Measurements from ENCODE around the gene CUX1.
A peak's percentile ranks its signal among the peaks of the same experiment; 100 is the strongest.

The CUX1 gene

DNA sequence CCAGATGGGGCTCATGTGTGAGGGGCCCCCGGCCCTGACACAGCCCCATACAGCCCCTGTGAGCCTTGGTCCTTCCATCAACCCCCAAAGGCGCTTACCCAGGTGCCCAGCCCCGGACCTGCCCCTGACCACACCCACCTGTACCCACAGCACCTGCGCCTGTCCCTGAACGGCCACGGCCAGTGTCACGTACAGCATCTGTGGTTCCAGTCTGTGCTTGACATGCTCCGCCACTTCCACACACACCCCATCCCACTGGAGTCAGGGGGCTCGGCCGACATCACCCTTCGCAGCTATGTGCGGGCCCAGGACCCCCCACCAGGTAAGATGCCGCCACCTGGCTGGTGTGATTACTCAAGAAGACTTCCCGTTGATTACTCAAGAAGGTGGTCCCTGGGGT lies 502.8 kb downstream of the CUX1 start:
- no peak overlapping the region for H3K4me3 ChIP-seq (ENCODE audit: low read depth, low read length)
- TF ChIP-seq ZNF155 (tag by site-specific recombination; IDR thresholded peaks at IDR 0.05): no peak
- TF ChIP-seq ZNF23 (tag by site-specific recombination; IDR thresholded peaks at IDR 0.05; ENCODE audit: borderline replicate concordance): no peak
- TF ChIP-seq ZFP69B (tag by site-specific recombination; IDR thresholded peaks at IDR 0.05): no peak
- TF ChIP-seq, protein P1, sequence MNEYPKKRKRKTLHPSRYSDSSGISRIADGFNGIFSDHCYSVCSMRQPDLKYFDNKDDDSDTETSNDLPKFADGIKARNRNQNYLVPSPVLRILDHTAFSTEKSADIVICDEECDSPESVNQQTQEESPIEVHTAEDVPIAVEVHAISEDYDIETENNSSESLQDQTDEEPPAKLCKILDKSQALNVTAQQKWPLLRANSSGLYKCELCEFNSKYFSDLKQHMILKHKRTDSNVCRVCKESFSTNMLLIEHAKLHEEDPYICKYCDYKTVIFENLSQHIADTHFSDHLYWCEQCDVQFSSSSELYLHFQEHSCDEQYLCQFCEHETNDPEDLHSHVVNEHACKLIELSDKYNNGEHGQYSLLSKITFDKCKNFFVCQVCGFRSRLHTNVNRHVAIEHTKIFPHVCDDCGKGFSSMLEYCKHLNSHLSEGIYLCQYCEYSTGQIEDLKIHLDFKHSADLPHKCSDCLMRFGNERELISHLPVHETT (tag by site-specific recombination; IDR thresholded peaks at IDR 0.05): no peak
- no peak for TF ChIP-seq ZNF433 (tag by site-specific recombination; IDR thresholded peaks at IDR 0.05; ENCODE audit: low read depth)
- no peak for TF ChIP-seq ZNF324 (tag by site-specific recombination; IDR thresholded peaks at IDR 0.05)
- ChIA-PET POLR2A (no interaction called here), CTCF (no interaction called here)
- H3K36me3 ChIP-seq (ENCODE audit: control insufficient read depth in 2 of 2, insufficient read depth in 1 of 2, low read length in 2 of 2): no peaks in the 10 kb centered on the region; a peak in 1 of 3 replicates
- no peaks in the 10 kb centered on the region for H3K4me1 ChIP-seq (ENCODE audit: control insufficient read depth, insufficient read depth, low read length)
- no peaks in the 10 kb centered on the region for H3K9me3 ChIP-seq (ENCODE audit: control insufficient read depth, insufficient read depth, low read depth, low read length)
- no peak overlapping the region for H3K27ac ChIP-seq (ENCODE audit: extremely low read depth, low read depth, low read length)

DNA sequence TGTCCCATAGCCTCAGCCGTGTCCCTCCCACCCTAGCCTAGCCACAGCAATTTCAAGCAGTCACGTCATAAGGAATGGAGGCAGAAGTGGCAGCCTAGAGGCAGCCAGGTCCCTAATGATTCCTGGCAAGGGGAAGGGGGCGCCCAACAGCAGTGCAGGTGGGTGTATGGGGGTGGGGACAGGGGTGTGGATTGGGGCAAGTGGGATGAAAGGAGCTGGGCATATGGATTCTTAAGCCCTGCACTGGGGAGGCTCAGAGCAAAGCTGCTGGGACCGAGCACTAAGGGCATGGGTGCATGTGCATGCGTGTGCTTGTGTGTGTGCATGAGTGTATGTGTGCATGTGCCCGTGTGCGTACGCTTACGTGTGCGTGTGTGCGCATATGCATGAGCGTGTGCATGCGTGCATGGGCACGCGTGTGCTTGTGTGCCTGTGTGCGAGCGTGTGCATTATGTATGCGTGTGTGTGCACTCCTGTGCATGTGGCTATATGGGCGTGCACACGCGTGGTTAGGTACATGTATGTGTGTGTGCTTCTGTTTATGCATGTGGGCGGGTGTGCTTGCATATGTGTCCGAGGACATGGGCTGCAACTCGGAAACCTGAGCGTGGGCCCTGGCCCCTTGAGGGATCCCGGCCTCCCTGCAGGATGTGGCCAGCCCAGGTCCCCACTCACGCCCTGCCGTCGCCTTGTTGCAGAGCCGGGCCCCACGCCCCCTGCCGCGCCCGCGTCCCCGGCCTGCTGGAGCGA lies 503.4 kb downstream of the CUX1 start:
- no peak overlapping the region for H3K4me3 ChIP-seq (ENCODE audit: low read depth, low read length)
- H3K27ac ChIP-seq (ENCODE audit: extremely low read depth, low read depth, low read length): no peak overlapping the region
- TF ChIP-seq ZNF175 (tag by site-specific recombination; IDR thresholded peaks at IDR 0.05): no peak
- TF ChIP-seq MZF1 (tag by site-specific recombination; IDR thresholded peaks at IDR 0.05; ENCODE audit: borderline replicate concordance): no peak
- TF ChIP-seq, protein P2, sequence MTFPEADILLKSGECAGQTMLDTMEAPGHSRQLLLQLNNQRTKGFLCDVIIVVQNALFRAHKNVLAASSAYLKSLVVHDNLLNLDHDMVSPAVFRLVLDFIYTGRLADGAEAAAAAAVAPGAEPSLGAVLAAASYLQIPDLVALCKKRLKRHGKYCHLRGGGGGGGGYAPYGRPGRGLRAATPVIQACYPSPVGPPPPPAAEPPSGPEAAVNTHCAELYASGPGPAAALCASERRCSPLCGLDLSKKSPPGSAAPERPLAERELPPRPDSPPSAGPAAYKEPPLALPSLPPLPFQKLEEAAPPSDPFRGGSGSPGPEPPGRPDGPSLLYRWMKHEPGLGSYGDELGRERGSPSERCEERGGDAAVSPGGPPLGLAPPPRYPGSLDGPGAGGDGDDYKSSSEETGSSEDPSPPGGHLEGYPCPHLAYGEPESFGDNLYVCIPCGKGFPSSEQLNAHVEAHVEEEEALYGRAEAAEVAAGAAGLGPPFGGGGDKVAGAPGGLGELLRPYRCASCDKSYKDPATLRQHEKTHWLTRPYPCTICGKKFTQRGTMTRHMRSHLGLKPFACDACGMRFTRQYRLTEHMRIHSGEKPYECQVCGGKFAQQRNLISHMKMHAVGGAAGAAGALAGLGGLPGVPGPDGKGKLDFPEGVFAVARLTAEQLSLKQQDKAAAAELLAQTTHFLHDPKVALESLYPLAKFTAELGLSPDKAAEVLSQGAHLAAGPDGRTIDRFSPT (tag by site-specific recombination; IDR thresholded peaks at IDR 0.05): no peak
- no peak for TF ChIP-seq TCF7L2 (IDR thresholded peaks at IDR 0.05; ENCODE audit: borderline replicate concordance, low read depth, low read length)
- TF ChIP-seq ZFHX2 (tag by site-specific recombination; conservative IDR thresholded peaks at IDR 0.05): 0 out of 2 replicates have a peak, but pooled peaks have one; percentile 31
- TF ChIP-seq, protein P3, sequence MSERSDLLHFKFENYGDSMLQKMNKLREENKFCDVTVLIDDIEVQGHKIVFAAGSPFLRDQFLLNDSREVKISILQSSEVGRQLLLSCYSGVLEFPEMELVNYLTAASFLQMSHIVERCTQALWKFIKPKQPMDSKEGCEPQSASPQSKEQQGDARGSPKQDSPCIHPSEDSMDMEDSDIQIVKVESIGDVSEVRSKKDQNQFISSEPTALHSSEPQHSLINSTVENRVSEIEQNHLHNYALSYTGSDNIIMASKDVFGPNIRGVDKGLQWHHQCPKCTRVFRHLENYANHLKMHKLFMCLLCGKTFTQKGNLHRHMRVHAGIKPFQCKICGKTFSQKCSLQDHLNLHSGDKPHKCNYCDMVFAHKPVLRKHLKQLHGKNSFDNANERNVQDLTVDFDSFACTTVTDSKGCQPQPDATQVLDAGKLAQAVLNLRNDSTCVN (tag by site-specific recombination; optimal IDR thresholded peaks at IDR 0.05): peak; percentile 18
- TF ChIP-seq EGR2 (tag by site-specific recombination; IDR thresholded peaks at IDR 0.05; ENCODE audit: low read depth): 0 out of 2 replicates have a peak, but pooled peaks have one; percentile 27
- ChIA-PET POLR2A (no interaction called here), CTCF (no interaction called here)
- no peaks in the 10 kb centered on the region for H3K4me1 ChIP-seq (ENCODE audit: control insufficient read depth, insufficient read depth, low read length)
- H3K9me3 ChIP-seq (ENCODE audit: control insufficient read depth, insufficient read depth, low read depth, low read length): no peaks in the 10 kb centered on the region
- H3K36me3 ChIP-seq (ENCODE audit: control insufficient read depth in 2 of 2, insufficient read depth in 1 of 2, low read length in 2 of 2): no peaks in the 10 kb centered on the region; a peak in 1 of 3 replicates

DNA sequence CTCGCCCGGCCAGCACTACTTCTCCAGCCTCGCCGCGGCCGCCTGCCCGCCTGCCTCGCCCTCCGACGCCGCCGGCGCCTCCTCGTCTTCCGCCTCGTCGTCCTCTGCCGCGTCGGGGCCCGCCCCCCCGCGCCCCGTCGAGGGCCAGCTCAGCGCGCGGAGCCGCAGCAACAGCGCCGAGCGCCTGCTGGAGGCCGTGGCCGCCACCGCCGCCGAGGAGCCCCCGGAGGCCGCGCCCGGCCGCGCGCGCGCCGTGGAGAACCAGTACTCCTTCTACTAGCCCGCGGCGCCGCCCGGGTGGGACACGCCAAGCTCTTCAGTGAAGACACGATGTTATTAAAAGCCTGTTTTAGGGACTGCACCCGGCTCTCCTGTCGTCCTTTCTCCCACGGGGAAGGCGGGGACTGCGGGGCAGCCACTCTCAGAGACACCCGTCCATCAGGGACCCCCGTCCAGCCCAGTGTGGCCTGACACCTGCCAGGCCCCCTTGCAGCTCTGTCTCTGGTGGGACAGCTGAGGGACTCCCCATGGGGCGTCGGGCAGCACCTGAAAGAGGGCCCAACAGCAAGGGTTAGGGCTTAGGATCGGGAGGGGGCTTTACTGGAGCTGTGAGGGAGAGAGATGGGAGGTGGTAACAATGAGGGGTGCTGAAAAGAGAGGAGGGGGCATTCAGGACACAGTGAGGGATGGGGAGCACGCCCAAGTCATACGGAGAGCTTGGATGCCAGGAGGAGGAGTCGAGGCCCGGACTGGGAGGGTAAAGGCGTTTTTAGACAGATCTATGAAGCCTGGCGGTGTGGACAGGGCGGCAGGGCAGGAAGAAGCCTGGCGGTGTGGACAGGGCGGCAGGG lies 504.1 kb downstream of the CUX1 start:
- POLR2A ChIA-PET: no interaction called here
- TF ChIP-seq ZNF785 (tag by site-specific recombination; IDR thresholded peaks at IDR 0.05): no peak
- TF ChIP-seq SP2 (tag by site-specific recombination; IDR thresholded peaks at IDR 0.05): no peak
- no peak for TF ChIP-seq HOXA7 (CRISPR knock-in tag; IDR thresholded peaks at IDR 0.05; ENCODE audit: borderline replicate concordance)
- no peak for TF ChIP-seq TRIM28 (IDR thresholded peaks at IDR 0.05; ENCODE audit: borderline replicate concordance, low read length)
- TF ChIP-seq ZNF37A (tag by site-specific recombination; IDR thresholded peaks at IDR 0.05): no peak
- no peak for TF ChIP-seq ZBTB20 (tag by site-specific recombination; IDR thresholded peaks at IDR 0.05)
- TF ChIP-seq ZNF548 (tag by site-specific recombination; IDR thresholded peaks at IDR 0.05): no peak
- no peak for TF ChIP-seq ZNF621 (tag by site-specific recombination; IDR thresholded peaks at IDR 0.05)
- no peak for TF ChIP-seq ZNF654 (tag by site-specific recombination; IDR thresholded peaks at IDR 0.05; ENCODE audit: low read depth)
- no peak for TF ChIP-seq ZNF624 (tag by site-specific recombination; IDR thresholded peaks at IDR 0.05)
- no peak for TF ChIP-seq ZNF433 (tag by site-specific recombination; IDR thresholded peaks at IDR 0.05; ENCODE audit: low read depth)
- TF ChIP-seq ZNF530 (tag by site-specific recombination; IDR thresholded peaks at IDR 0.05; ENCODE audit: low read depth): no peak
- TF ChIP-seq GLI2 (tag by site-specific recombination; IDR thresholded peaks at IDR 0.05; ENCODE audit: borderline replicate concordance, low read depth): no peak
- no peak for TF ChIP-seq ZNF529 (tag by site-specific recombination; IDR thresholded peaks at IDR 0.05; ENCODE audit: insufficient replicate concordance)
- TF ChIP-seq ZNF174 (tag by site-specific recombination; IDR thresholded peaks at IDR 0.05): no peak

More for the DNA sequence above, 504.1 kb downstream of the CUX1 start:
- no peaks in the 10 kb centered on the region for H3K9me3 ChIP-seq (ENCODE audit: control insufficient read depth, insufficient read depth, low read depth, low read length)
- H3K27ac ChIP-seq (ENCODE audit: extremely low read depth, low read depth, low read length): no peak overlapping the region
- H3K4me1 ChIP-seq (ENCODE audit: control insufficient read depth, insufficient read depth, low read length): no peaks in the 10 kb centered on the region
- no peak overlapping the region for H3K4me3 ChIP-seq (ENCODE audit: low read depth, low read length)
- CTCF ChIA-PET: no interaction called here
- H3K36me3 ChIP-seq (ENCODE audit: control insufficient read depth in 2 of 2, insufficient read depth in 1 of 2, low read length in 2 of 2): no peaks in the 10 kb centered on the region
